Activated CD4-positive, alpha-beta T cell treated with anti-CD3 and anti-CD28 coated beads, Interleukin-2, Interleukin-4, amounts not matched to agents 100 ng/mL and 50 ng/mL, durations not matched to agents 16 hours and 8 hours (primary cell): ENCODE data around the gene EBF4.
"Not testable (repeated sequence)": the region's sequence is repeated elsewhere in the genome, so short reads cannot be mapped to it uniquely, and the experiment has no call there.

Experiments
- DNase-seq: peaks from one replicate; pipeline ENCODE4 v3.0.0-alpha.2; 2020; ENCODE audit warnings: low spot score

EBF4 gene

DNA sequence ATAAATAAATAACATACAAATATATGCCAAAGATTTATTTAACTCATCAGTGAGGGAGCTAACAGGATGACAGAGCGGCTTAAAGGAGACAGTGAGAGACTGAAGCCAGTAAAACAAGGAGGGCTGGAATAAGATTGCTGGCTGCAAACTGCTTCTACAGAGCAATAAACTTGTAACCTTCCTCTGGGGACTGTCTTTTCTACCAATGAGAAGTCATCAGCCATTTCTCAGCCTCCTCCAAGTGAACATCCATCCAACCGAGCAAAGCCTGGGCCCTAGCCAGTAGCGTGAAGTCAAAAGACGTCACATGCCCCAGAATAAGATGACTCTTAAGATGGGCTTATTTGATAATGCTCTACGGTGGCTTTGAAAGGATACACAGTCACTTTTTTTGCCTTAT, 65.4 kb downstream of the EBF4 start:
- DNase-seq = no peak

DNA sequence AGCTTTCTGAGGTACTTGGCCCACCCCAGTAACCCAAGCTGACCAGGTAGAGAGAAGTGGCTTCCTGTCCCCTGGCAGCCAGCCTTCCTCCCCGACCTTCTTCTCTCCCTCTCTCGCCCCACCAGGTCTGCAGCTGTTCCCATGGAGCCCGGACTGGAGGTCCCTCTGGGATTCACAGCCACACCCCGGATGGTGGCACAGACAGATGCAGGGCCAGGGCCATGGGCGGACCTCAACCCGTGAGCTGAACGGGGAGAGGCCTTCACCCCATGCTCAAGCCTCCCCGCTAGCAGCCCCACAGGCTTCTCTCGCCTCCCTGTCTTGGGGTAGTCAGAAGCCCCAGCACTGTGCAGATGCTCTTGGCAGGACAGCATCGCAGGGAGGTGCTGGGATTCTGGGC, 66.6 kb downstream of the EBF4 start:
- no peak for DNase-seq

DNA sequence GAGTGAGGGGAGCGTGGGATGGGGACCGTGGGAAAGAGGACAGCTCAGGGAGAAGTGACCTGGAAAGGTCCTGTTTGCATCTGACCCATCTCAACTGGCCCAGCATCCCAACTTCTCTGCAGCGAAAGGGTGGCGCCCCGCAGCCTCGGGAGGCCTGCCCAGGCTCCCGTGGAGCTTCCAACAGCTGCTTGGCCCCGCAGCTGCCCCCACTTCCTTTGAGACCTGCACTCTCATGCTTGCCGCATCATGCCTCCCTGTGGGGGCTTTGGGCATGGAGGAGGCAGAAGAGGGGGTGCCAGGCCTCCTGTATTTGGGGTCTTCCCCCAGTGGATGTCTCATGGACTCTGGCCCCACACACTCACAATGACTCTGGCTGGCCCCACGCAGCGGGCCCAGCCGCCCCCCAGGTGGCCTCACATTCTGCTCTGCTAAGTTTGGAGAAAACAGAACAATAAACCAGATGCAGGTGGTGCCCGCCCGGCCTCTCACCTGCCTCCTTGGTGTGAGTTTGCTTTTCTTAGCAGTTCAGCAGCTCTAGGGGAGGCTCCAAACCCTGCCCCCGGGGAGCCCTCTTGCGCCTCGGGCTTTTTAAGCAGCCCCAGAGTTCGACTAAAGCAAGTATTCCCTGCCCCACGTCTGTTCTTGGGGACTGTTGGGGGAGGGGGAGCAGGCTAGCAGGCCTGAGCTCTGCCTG, 67.2 kb downstream of the EBF4 start:
- DNase-seq = no peak

DNA sequence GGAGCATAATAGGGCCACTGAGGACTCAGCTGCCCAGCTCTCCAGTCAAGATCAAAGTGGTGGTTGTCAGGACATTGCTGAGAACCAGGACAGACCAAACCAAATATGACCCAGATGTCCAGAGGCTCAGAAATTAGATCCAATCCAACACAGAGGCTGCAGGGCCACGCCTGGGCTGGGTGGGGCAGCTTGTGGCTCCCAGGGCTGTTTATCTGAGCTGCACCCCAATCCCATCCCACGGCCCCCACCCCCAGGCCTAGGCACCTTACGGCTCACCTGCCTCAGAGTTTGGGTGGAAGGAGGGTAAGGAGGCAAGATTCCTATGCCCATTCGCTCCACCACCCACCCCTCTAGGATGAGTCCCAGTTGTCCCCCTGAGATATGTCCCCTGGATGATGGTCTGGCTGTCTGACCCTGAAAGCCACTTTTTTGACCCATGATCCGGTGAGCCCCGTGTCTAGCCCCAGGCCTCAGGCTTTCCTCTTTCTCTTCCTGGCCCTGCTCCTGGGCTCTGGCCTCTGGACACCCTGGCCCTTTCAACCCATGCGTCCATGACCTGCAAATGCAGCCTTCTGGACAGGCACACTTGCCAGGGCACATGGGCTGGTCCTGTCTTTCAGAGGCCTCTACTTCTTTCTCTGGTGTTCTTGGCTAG, 67.8 kb downstream of the EBF4 start:
- no peak for DNase-seq

- no peak for DNase-seq
Observed at GRCh38 chr20:2760952-2761305, 68.3 kb downstream of the EBF4 start.

DNA sequence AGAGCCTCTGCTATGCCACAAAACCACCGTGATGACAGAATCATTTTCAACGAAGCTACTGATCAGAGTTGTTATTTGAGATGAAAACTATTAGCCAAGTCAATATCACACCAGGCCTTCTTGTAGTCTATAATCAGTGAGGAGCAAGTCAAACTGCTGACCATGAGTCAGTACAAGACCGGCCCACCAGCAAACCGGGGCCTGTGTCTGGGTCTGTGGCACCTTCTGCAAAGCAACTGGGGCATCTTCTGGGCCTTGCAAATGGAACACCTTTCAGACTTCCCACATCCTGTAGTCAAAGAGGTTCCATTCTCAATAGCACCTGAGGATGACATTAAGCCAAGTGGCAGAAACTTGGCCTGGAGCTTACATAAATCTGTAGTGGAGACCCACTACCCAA, 69.3 kb downstream of the EBF4 start:
- DNase-seq = no peak

- DNase-seq = no peak
Observed at GRCh38 chr20:2762578-2763131, 70.1 kb downstream of the EBF4 start.

GRCh38 chr20:2763186-2763585, 70.6 kb downstream of the EBF4 start:
- no peak for DNase-seq

- no peak for DNase-seq
Observed at GRCh38 chr20:2767768-2768631, 75.4 kb downstream of the EBF4 start.

GRCh38 chr20:2768632-2769015, 76.0 kb downstream of the EBF4 start:
- no peak for DNase-seq

GRCh38 chr20:2770091-2770490, 77.5 kb downstream of the EBF4 start:
- not testable (repeated sequence) for DNase-seq

DNA sequence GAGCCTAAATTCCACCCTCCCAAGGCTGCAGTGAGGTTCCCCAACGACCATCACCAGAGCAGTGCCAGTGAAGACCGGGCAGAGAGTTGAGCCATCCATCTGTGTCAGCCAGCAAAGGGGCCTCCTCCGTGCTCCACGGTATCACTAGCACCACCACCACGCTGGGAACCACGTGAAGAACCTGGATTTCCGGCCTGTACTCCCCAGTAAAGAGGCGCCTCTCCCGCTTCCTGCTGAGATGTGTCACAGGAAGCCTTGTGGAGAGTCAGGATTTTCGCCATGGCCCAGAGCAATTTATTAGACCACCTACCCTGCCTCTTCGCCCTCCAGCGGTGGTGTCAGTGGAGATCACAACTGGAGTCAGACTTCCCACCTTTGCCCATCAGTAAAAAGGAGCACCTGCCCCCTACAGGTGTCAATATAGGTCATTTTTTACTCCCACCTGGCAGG, 79.1 kb downstream of the EBF4 start:
- no peak for DNase-seq

GRCh38 chr20:2773812-2774211, 81.2 kb downstream of the EBF4 start:
- DNase-seq = no peak

- DNase-seq = no peak
Observed at GRCh38 chr20:2775139-2775538, 82.6 kb downstream of the EBF4 start.

- no peak for DNase-seq
Observed at GRCh38 chr20:2778602-2779321, 86.2 kb downstream of the EBF4 start.

DNA sequence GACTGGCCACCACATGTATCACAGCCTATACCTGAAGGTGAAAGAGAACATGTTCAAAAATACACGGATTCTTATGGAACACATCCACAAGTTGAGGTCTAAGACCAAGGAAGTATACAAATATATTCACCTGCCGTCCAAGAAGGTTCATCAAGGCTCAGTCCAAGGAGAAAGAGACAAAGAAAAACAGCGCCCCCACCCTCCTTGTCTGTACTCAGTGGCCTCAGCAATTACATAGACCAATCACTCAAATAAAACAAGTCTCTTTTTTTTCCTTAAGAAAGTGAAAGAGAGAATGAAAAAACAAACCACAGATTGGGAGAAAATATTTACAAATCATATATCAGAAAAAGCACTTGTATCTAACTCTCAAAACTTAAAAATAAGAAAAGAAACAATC, 88.4 kb downstream of the EBF4 start:
- DNase-seq = no peak

DNA sequence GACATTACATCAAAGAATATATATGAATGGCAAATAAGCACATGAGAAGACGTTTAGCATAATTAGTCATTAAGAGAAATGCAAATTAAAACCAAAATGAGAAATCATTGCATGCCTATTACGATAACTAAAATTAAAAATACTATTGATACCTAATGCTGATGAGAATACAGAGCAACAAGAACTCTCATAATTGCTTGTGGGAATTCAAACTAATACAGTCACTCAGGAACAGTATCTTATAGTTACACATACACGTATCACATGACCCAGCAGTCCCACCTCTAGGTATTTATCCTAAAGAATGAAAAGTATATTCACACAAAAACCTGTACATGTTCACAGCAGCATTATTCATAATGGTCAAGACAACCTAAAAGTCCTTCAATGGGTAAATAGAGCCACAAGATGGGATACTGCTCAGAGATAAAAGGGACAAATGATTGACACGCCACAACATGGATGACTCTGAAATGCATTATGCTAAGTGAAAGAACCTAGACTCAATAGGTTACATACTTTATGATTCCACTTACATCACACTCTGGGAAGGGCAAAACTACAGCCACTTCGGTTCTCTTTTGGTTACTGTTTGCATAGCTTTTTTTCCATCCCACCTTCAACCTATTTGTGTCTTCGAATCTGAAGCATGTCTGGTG, 91.5 kb downstream of the EBF4 start:
- no peak for DNase-seq

GRCh38 chr20:2793471-2793870, 100.9 kb downstream of the EBF4 start:
- DNase-seq = no peak

- no peak for DNase-seq
Observed at GRCh38 chr20:2794202-2794748, 101.7 kb downstream of the EBF4 start.

- DNase-seq = no peak
Observed at GRCh38 chr20:2794866-2795447, 102.4 kb downstream of the EBF4 start.

GRCh38 chr20:2795451-2795850, 102.9 kb downstream of the EBF4 start:
- no peak for DNase-seq
